HEK293T (cell line): Measurements from ENCODE around the gene CLCF1.

Source experiments
- CTCF ChIA-PET: fragments of 350-600 bp; formaldehyde crosslinking; extraction: SDS; loops from one replicate; lab custom pipeline; 2021; ENCODE audit warnings: antibody characterized with exemption, inconsistent platforms; lab: Yijun Ruan, JAX
- POLR2A ChIA-PET: fragments of 350-600 bp; formaldehyde crosslinking; extraction: SDS; loops from one replicate; lab custom pipeline; 2020; ENCODE audit warnings: antibody characterized with exemption, inconsistent platforms; lab: Yijun Ruan, JAX
- DNase-seq: peaks from one replicate; pipeline ENCODE4 v3.0.0; 2012; ENCODE audit warnings: mixed read lengths; ENCODE audit errors: extremely low spot score
- ARNT ChIP-seq: fragments of 450-650 bp; IDR thresholded peaks from 2 replicates; pipeline ENCODE4 v1.6.1; 2017; ENCODE audit warnings: mild to moderate bottlenecking
- BHLHE40 ChIP-seq: fragments of 450-650 bp; IDR thresholded peaks from 2 replicates; pipeline ENCODE4 v1.6.1; 2016; ENCODE audit warnings: mild to moderate bottlenecking, moderate library complexity, borderline replicate concordance
- CTBP1 ChIP-seq: fragments of 450-650 bp; IDR thresholded peaks from 2 replicates; pipeline ENCODE4 v1.6.1; 2016; ENCODE audit warnings: borderline replicate concordance
- ELF4 ChIP-seq: fragments of 450-650 bp; IDR thresholded peaks from 2 replicates; pipeline ENCODE4 v1.6.1; 2017; ENCODE audit warnings: antibody characterized with exemption
- FOXA1 ChIP-seq: fragments of 450-650 bp; IDR thresholded peaks from 2 replicates; pipeline ENCODE4 v1.6.1; 2016; ENCODE audit warnings: mild to moderate bottlenecking
- FOXK2 ChIP-seq: fragments of 450-650 bp; IDR thresholded peaks from 2 replicates; pipeline ENCODE4 v1.6.1; 2016; ENCODE audit warnings: mild to moderate bottlenecking
- FOXM1 ChIP-seq: fragments of 450-650 bp; IDR thresholded peaks from 2 replicates; pipeline ENCODE4 v1.6.1; 2017; ENCODE audit warnings: mild to moderate bottlenecking, borderline replicate concordance
- HDGF ChIP-seq: fragments of 450-650 bp; IDR thresholded peaks from 2 replicates; pipeline ENCODE4 v1.6.1; 2017; ENCODE audit warnings: antibody characterized with exemption, borderline replicate concordance
- L3MBTL2 ChIP-seq: fragments of 450-650 bp; conservative IDR thresholded peaks from 2 replicates; pipeline ENCODE4 v1.6.1; 2016; ENCODE audit warnings: mild to moderate bottlenecking
- LEF1 ChIP-seq: fragments of 450-650 bp; IDR thresholded peaks from 2 replicates; pipeline ENCODE4 v1.6.1; 2017; ENCODE audit warnings: mild to moderate bottlenecking, borderline replicate concordance
- NFRKB ChIP-seq: fragments of 450-650 bp; IDR thresholded peaks from 2 replicates; pipeline ENCODE4 v1.6.1; 2016; ENCODE audit warnings: mild to moderate bottlenecking, moderate library complexity
- PKNOX1 ChIP-seq: fragments of 450-650 bp; IDR thresholded peaks from 2 replicates; pipeline ENCODE4 v1.6.1; 2016
- SP1 ChIP-seq: fragments of 450-650 bp; IDR thresholded peaks from 2 replicates; pipeline ENCODE4 v1.6.1; 2017
- SUZ12 ChIP-seq: fragments of 450-650 bp; IDR thresholded peaks from 2 replicates; pipeline ENCODE4 v1.6.1; 2016; ENCODE audit warnings: mild to moderate bottlenecking
- TARDBP ChIP-seq: fragments of 450-650 bp; IDR thresholded peaks from 2 replicates; pipeline ENCODE4 v1.6.1; 2016
- ZNF384 ChIP-seq: fragments of 450-650 bp; IDR thresholded peaks from 2 replicates; pipeline ENCODE4 v1.6.1; 2016

Gene CLCF1

DNA sequence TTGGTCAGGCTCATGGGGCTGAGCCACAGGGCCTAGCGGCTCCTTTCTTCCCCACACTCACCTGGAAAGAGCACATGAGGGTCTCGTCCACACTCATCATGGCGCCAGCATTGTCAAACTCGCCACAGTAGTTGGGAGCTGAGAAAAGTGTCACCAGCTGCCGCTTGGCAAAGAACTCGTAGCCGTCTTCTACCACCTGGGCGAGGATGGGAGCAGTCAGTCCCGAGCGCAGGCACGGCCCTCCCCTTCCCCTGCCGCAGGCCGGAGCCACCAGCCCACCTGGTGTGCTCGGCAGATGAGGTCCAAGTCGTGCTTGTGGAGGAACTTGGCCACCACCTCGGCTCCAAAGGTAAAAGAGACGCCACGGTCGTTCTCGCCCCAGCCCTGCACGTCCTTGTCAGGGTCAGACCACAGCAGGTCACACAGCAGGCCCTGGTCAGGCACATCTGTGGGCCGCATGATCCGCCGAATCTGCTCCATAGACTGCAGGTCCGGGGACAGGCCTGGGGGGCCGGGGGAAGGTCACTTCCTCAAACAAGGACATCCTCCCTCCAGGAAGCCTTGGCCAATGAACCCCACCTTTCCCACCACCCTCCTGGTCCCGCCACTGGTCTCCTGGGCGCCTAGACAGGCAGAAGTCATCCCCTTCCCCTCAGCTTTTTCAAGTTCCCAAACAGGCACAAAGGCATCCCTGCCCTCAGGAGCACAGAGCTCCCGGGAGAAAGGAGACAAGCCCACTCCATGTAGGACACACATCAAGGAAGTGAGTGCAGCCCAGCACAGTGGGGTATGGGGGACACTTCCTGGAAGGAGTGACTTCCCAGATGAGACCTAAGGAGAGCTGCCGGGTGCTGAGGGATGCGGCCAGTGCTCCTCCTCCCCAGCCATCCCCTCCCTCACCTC lies 25.5 kb upstream of the CLCF1 start:
- ChIA-PET CTCF (interaction anchor here (0.6 kb wide), 1 partner anchor 153 kb away, joined by 3 read pairs; no protein-coding TSS in a partner anchor), POLR2A (interaction anchor here (1.4 to 3.9 kb wide), 2 partner anchors 20 to 30 kb away, joined by 3 to 42 read pairs; partner anchors contain the start of gene RPS6KB2)
- TF ChIP-seq PKNOX1 (no peak), L3MBTL2 (no peak), SP1 (no peak), BHLHE40 (no peak), ZNF384 (no peak), FOXM1 (no peak), TARDBP (no peak), ELF4 (no peak), SUZ12 (no peak), HDGF (no peak), FOXA1 (no peak), FOXK2 (no peak), CTBP1 (no peak), LEF1 (no peak), NFRKB (no peak), ARNT (no peak)
- no peak for DNase-seq

DNA sequence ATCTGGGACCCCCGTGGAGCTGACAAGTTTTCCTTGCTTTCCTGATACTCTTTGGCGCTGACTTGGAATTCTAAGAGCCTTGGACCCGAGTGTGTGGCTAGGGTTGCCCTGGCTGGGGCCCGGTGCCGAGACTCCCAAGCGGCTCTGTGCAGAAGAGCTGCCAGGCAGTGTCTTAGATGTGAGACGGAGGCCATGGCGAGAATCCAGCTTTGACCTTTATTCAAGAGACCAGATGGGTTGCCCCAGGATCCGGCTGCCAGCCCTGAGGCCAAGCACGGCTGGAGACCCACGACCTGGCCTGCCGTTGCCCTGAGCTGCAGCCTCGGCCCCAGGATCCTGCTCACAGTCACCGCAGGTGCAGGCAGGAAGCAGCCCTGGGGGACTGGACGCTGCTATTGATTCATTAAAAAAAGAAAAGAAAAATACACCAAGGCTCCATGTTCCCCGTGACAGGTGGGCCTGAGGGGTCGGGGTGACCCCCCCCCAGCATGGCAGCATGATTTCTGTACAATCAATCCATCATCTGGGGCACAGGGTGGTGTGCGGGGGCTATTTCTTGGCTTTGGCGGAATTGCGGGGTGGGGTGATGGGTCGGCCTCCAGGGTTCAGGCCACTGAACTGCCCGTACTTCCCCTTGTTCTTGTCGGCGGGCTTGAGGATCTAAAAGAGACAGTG lies 24.7 kb upstream of the CLCF1 start:
- ChIA-PET POLR2A (interaction anchor here (0.8 kb wide), 1 partner anchor 9 kb away, joined by 3 read pairs; no protein-coding TSS in a partner anchor), CTCF (no interaction called here)
- TF ChIP-seq ARNT: no peak
- no peak for TF ChIP-seq SUZ12
- no peak for TF ChIP-seq L3MBTL2
- no peak for TF ChIP-seq HDGF
- no peak for TF ChIP-seq FOXA1
- TF ChIP-seq ELF4: no peak
- no peak for TF ChIP-seq SP1
- no peak for TF ChIP-seq LEF1
- no peak for TF ChIP-seq FOXK2
- no peak for DNase-seq

DNA sequence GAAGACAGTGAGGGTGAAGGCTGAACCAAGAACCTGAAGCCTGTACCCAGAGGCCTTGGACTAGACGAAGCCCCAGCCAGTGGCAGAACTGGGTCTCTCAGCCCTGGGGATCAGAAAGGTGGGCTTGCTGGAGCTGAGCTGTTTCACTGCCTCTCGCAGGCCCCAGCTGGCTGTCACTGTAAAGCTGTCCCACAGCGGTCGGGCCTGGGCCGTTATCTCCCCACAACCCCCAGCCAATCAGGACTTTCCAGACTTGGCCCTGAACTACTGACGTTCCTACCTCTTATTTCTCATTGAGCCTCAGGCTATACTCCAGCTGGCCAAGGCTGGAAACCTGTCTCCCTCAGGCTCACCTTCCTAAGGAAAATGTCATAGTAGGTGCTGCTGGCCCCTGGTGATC lies 24.1 kb upstream of the CLCF1 start:
- CTCF ChIA-PET: interaction anchor here (0.8 kb wide), 1 partner anchor 16 kb away, joined by 3 read pairs; no protein-coding TSS in a partner anchor
- POLR2A ChIA-PET: interaction anchor here (0.8 kb wide), 1 partner anchor 8 kb away, joined by 3 read pairs; no protein-coding TSS in a partner anchor
- DNase-seq: no peak
- TF ChIP-seq HDGF (no peak), PKNOX1 (no peak), ARNT (no peak), LEF1 (no peak), CTBP1 (no peak), FOXA1 (no peak), SP1 (no peak), NFRKB (no peak), L3MBTL2 (no peak), FOXM1 (no peak), ZNF384 (no peak), SUZ12 (no peak), BHLHE40 (no peak), TARDBP (no peak), FOXK2 (no peak), ELF4 (no peak)

DNA sequence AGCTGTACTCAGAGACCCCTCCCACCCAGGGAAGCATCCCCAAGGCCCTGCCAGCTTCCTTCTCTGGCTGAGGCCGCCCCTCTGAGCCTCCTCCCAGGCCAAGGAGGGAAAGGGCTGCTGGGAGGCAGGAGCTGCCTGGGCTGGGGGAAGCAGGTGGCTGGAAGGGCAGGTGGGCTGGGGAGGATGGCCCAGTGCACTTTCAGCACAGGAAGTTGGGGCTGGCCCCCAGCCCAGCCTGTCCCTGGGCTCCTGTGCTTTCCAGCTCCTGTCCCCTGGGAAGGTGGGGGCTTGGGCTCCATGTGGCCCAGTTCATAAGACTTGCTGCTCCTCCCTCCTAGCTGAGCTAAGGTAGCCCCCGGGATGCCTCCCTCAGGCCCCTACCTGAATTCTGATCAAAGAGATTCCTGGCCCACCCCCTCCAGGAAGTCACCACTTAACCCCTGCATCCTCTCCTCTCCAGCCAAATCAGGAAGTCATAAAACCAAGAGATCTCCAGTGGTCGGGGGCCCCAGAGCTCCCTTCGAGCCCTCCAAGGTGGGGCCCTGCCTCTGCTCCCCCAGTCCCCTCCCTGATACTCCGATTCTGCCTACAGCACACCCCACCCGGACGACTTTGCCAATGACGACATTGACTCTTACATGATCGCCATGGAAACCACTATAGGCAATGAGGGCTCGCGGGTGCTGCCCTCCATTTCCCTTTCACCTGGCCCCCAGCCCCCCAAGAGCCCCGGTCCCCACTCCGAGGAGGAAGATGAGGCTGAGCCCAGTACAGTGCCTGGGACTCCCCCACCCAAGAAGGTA lies 23.4 kb upstream of the CLCF1 start:
- ChIA-PET POLR2A (interaction anchor here (1.1 to 1.4 kb wide), 2 partner anchors 24 to 71 kb away, joined by 3 to 4 read pairs; no protein-coding TSS in a partner anchor), CTCF (interaction anchor here (0.8 kb wide), 1 partner anchor 15 kb away, joined by 3 read pairs; no protein-coding TSS in a partner anchor)
- no peak for DNase-seq
- TF ChIP-seq L3MBTL2 (no peak), PKNOX1 (no peak), NFRKB (no peak), ARNT (no peak), SP1 (no peak), TARDBP (no peak), BHLHE40 (no peak), FOXM1 (no peak), ZNF384 (no peak), LEF1 (no peak), ELF4 (no peak), HDGF (no peak), FOXK2 (no peak), SUZ12 (no peak), CTBP1 (no peak), FOXA1 (no peak)

GRCh38 chr11:67396259-67396581 lies 22.8 kb upstream of the CLCF1 start:
- TF ChIP-seq SP1 (no peak), PKNOX1 (no peak), FOXA1 (no peak), ARNT (no peak), NFRKB (no peak), BHLHE40 (no peak), LEF1 (no peak), TARDBP (no peak), HDGF (no peak), L3MBTL2 (no peak)
- no peak for DNase-seq
- ChIA-PET POLR2A (interaction anchor here (1.1 to 1.4 kb wide), 2 partner anchors 24 to 72 kb away, joined by 3 to 4 read pairs; no protein-coding TSS in a partner anchor), CTCF (interaction anchor here (0.6 kb wide), 1 partner anchor 100 kb away, joined by 4 read pairs; no protein-coding TSS in a partner anchor)
